Loucy (cell line): ENCODE data around the gene KLHL33.
A peak's percentile ranks its signal among the peaks of the same experiment; 100 is the strongest.

ENCODE experiments used
- H2AFZ ChIP-seq: fragments of 200-600 bp; sonication (generic); 2 replicates; pipeline ENCODE4 v1.6.0; 2016; ENCODE audit warnings: antibody characterized with exemption, mild to moderate bottlenecking, low read length, moderate library complexity
- H3F3A ChIP-seq: fragments of 200-600 bp; 2 replicates; pipeline ENCODE4 v1.6.0; 2016; ENCODE audit warnings: antibody characterized with exemption, low read depth, mild to moderate bottlenecking
- H3K27me3 ChIP-seq: fragments of 200-600 bp; sonication (generic); 2 replicates; pipeline ENCODE4 v1.6.1; 2014; ENCODE audit warnings: low read length, mild to moderate bottlenecking; ENCODE audit not compliant: insufficient read depth, poor library complexity, severe bottlenecking
- H3K36me3 ChIP-seq: fragments of 200-600 bp; sonication (generic); 2 replicates; pipeline ENCODE4 v1.6.1; 2016; ENCODE audit warnings: low read length; ENCODE audit not compliant: insufficient read depth
- H3K4me1 ChIP-seq: fragments of 200-600 bp; sonication (generic); 2 replicates; pipeline ENCODE4 v1.5.1; 2014; ENCODE audit warnings: low read length, mild to moderate bottlenecking; ENCODE audit not compliant: insufficient read depth, poor library complexity, severe bottlenecking
- H3K4me2 ChIP-seq: fragments of 200-600 bp; sonication (generic); 2 replicates; pipeline ENCODE4 v1.6.0; 2014; ENCODE audit warnings: antibody characterized with exemption, low read length, low read depth, mild to moderate bottlenecking; ENCODE audit not compliant: poor library complexity, severe bottlenecking
- H3K4me3 ChIP-seq: fragments of 200-600 bp; sonication (generic); 2 replicates; pipeline ENCODE4 v1.5.1; 2014; ENCODE audit warnings: low read length, mild to moderate bottlenecking, mixed read lengths; ENCODE audit not compliant: poor library complexity, severe bottlenecking
- H3K79me2 ChIP-seq: fragments of 200-600 bp; sonication (generic); 2 replicates; pipeline ENCODE4 v1.6.1; 2014; ENCODE audit warnings: low read length; ENCODE audit not compliant: insufficient read depth
- H3K9ac ChIP-seq: fragments of 200-600 bp; sonication (generic); 2 replicates; pipeline ENCODE4 v1.6.0; 2014; ENCODE audit warnings: mild to moderate bottlenecking, low read depth, low read length, moderate library complexity; ENCODE audit not compliant: poor library complexity, severe bottlenecking
- H3K9me2 ChIP-seq: fragments of 200-600 bp; sonication (generic); replicated peaks from 2 replicates; pipeline ENCODE4 v1.6.1; 2016; ENCODE audit warnings: low read depth, low read length, mixed read lengths
- H3K9me3 ChIP-seq: fragments of 200-600 bp; sonication (generic); 2 replicates; pipeline ENCODE4 v1.6.1; 2014; ENCODE audit warnings: mild to moderate bottlenecking, antibody characterized with exemption, low read length, low read depth; ENCODE audit not compliant: insufficient read depth
- H4K20me1 ChIP-seq: fragments of 200-600 bp; sonication (generic); 2 replicates; pipeline ENCODE4 v1.6.0; 2014; ENCODE audit warnings: antibody characterized with exemption, low read length, mild to moderate bottlenecking; ENCODE audit not compliant: insufficient read depth, poor library complexity, severe bottlenecking
- CTCF ChIP-seq: fragments of 200-600 bp; sonication (generic); conservative IDR thresholded peaks from 2 replicates; pipeline ENCODE4 v1.5.1; 2014; ENCODE audit warnings: mild to moderate bottlenecking, antibody characterized with exemption, low read length
- EZH2phosphoT487 ChIP-seq: fragments of 200-600 bp; IDR thresholded peaks from 2 replicates; pipeline ENCODE4 v1.6.1; 2018; ENCODE audit warnings: antibody characterized with exemption, mild to moderate bottlenecking, moderate library complexity, borderline replicate concordance

The KLHL33 gene

GRCh38 chr14:20412411-20412810 is 23.6 kb downstream of the KLHL33 start:
- Histone ChIP-seq H3K9ac (peak overlapping the region; percentile 87), H3K4me2 (peak overlapping the region; percentile 75), H3K27me3 (no peaks in the 10 kb centered on the region), H3K4me1 (peaks cover 28% of the 10 kb centered on the region), H3K4me3 (peak overlapping the region; percentile 97), H3F3A (no peaks in the 10 kb centered on the region), H3K79me2 (peaks cover 35% of the 10 kb centered on the region), H4K20me1 (peaks cover 4% of the 10 kb centered on the region), H2AFZ (peak overlapping the region; percentile 95), H3K9me2 (no peaks in the 10 kb centered on the region), H3K9me3 (no peaks in the 10 kb centered on the region), H3K36me3 (peaks cover 10% of the 10 kb centered on the region; the same call in 1 of the 2 replicates)
- TF ChIP-seq EZH2phosphoT487 (no peak), CTCF (no peak)

GRCh38 chr14:20409226-20409625 is 26.7 kb downstream of the KLHL33 start:
- no peak overlapping the region for H3K4me3 ChIP-seq
- H3K4me1 ChIP-seq, result peaks cover 25% of the 10 kb centered on the region
- no peaks in the 10 kb centered on the region for H3K9me2 ChIP-seq
- peak overlapping the region; percentile 11 for H3K4me2 ChIP-seq
- peaks cover 4% of the 10 kb centered on the region for H4K20me1 ChIP-seq
- TF ChIP-seq CTCF, result no peak
- TF ChIP-seq EZH2phosphoT487, result no peak
- H3K9me3 ChIP-seq, result no peaks in the 10 kb centered on the region
- peaks cover 33% of the 10 kb centered on the region for H3K79me2 ChIP-seq
- H3F3A ChIP-seq, result no peaks in the 10 kb centered on the region
- H3K36me3 ChIP-seq, result peaks cover 26% of the 10 kb centered on the region; the same call in 1 of the 2 replicates
- no peak overlapping the region for H3K9ac ChIP-seq
- no peak overlapping the region for H2AFZ ChIP-seq
- no peaks in the 10 kb centered on the region for H3K27me3 ChIP-seq

DNA sequence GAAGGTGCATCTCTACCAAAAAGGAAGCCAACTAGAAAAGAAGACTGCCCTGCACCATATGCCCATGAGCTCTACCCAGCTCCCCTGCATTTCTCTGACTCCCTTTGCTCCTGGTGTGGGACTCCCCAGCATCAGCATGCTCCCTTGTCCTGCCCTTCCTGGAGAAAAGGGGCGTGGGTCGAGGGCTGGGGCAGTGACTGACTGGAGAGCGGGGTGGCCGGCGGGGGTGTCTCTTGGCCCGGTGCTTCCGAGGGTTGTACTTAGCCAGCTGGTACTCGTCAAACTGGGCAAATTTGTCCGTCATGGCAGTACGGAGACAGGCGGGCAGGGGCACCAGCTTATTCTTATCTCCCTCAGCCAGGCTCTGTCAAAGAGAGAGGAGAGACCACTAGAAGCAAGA is 32.4 kb downstream of the KLHL33 start:
- Histone ChIP-seq H3K36me3 (peaks cover 50% of the 10 kb centered on the region; the same call in 1 of the 2 replicates), H3K4me2 (no peak overlapping the region), H3K4me3 (no peak overlapping the region)

More for the DNA sequence above, 32.4 kb downstream of the KLHL33 start:
- H3K27me3 ChIP-seq, result no peaks in the 10 kb centered on the region
- no peaks in the 10 kb centered on the region for H4K20me1 ChIP-seq
- no peak overlapping the region for H2AFZ ChIP-seq
- H3K9ac ChIP-seq, result no peak overlapping the region
- H3K9me2 ChIP-seq, result no peaks in the 10 kb centered on the region
- H3F3A ChIP-seq, result no peaks in the 10 kb centered on the region
- no peaks in the 10 kb centered on the region; the same call in 1 of the 2 replicates for H3K79me2 ChIP-seq
- H3K9me3 ChIP-seq, result no peaks in the 10 kb centered on the region
- TF ChIP-seq EZH2phosphoT487 (no peak), CTCF (no peak)
- H3K4me1 ChIP-seq, result peaks cover 14% of the 10 kb centered on the region
